Breast epithelium (tissue), 3 donors: Measurements from ENCODE around the gene CASQ2.

ENCODE experiments used
- POLR2A ChIP-seq: fragments of 450-650 bp; IDR thresholded peaks from one replicate; pipeline ENCODE4 v1.6.1; 2016; ENCODE audit warnings: antibody characterized with exemption, mild to moderate bottlenecking, moderate library complexity
- POLR2AphosphoS5 ChIP-seq, 3 donors: sonication (generic); formaldehyde crosslinking; IDR thresholded peaks; one replicate each; pipeline ENCODE4 v1.6.1; 2017; ENCODE audit warnings: antibody characterized with exemption in 3 of 3
- TF ChIP-seq, protein P1 (sequence below), 3 donors: fragments of 450-650 bp; IDR thresholded peaks; one replicate each; pipeline ENCODE4 v1.5.1; 2016 to 2017; ENCODE audit warnings: antibody characterized with exemption in 3 of 3, mild to moderate bottlenecking in 3 of 3, moderate library complexity in 3 of 3

- TF ChIP-seq POLR2A = no peak
- TF ChIP-seq POLR2AphosphoS5 (IDR thresholded peaks at IDR 0.05) = no peak
- TF ChIP-seq, protein P1, sequence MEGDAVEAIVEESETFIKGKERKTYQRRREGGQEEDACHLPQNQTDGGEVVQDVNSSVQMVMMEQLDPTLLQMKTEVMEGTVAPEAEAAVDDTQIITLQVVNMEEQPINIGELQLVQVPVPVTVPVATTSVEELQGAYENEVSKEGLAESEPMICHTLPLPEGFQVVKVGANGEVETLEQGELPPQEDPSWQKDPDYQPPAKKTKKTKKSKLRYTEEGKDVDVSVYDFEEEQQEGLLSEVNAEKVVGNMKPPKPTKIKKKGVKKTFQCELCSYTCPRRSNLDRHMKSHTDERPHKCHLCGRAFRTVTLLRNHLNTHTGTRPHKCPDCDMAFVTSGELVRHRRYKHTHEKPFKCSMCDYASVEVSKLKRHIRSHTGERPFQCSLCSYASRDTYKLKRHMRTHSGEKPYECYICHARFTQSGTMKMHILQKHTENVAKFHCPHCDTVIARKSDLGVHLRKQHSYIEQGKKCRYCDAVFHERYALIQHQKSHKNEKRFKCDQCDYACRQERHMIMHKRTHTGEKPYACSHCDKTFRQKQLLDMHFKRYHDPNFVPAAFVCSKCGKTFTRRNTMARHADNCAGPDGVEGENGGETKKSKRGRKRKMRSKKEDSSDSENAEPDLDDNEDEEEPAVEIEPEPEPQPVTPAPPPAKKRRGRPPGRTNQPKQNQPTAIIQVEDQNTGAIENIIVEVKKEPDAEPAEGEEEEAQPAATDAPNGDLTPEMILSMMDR (IDR thresholded peaks at IDR 0.05) = no peak
These were observed 40.2 kb downstream of the CASQ2 start for GRCh38 chr1:115728341-115728740.
